HUES48 (cell line): Measurements from ENCODE around the gene GPX4.
"Not testable (repeated sequence)": the region's sequence is repeated elsewhere in the genome, so short reads cannot be mapped to it uniquely, and the experiment has no call there.

Experiments
- H3K27ac ChIP-seq: one replicate; pipeline ENCODE4 v1.7.0; 2013; ENCODE audit warnings: low read depth, low read length, inconsistent platforms
- H3K27me3 ChIP-seq: 2 replicates; pipeline ENCODE4 v1.6.1; 2013; ENCODE audit warnings: mild to moderate bottlenecking, low read length; ENCODE audit not compliant: control insufficient read depth, insufficient read depth
- H3K36me3 ChIP-seq: 2 replicates; pipeline ENCODE4 v1.6.1; 2013; ENCODE audit warnings: low read length; ENCODE audit not compliant: control insufficient read depth, insufficient read depth
- H3K4me1 ChIP-seq: 2 replicates; pipeline ENCODE4 v1.6.1; 2013; ENCODE audit warnings: mild to moderate bottlenecking, low read length; ENCODE audit not compliant: control insufficient read depth, insufficient read depth
- H3K4me3 ChIP-seq: 2 replicates; pipeline ENCODE4 v1.5.1; 2013; ENCODE audit warnings: mild to moderate bottlenecking, low read depth, low read length
- H3K9ac ChIP-seq: 2 replicates; pipeline ENCODE4 v1.6.1; 2013; ENCODE audit warnings: mild to moderate bottlenecking, low read depth, low read length, moderate library complexity
- H3K9me3 ChIP-seq: 2 replicates; pipeline ENCODE4 v1.6.1; 2013; ENCODE audit warnings: low read length; ENCODE audit not compliant: control insufficient read depth, insufficient read depth

Gene GPX4

GRCh38 chr19:1122021-1122971, 18.5 kb downstream of the GPX4 start:
- Histone ChIP-seq H3K4me1 (no peaks in the 10 kb centered on the region), H3K4me3 (no peak overlapping the region), H3K36me3 (peaks cover 55% of the 10 kb centered on the region), H3K27ac (no peak overlapping the region), H3K9me3 (no peaks in the 10 kb centered on the region), H3K27me3 (no peaks in the 10 kb centered on the region), H3K9ac (no peak overlapping the region)

- H3K27ac ChIP-seq, result no peak overlapping the region
- no peak overlapping the region for H3K9ac ChIP-seq
- no peaks in the 10 kb centered on the region for H3K9me3 ChIP-seq
- no peak overlapping the region for H3K4me3 ChIP-seq
- peaks cover 54% of the 10 kb centered on the region for H3K36me3 ChIP-seq
- no peaks in the 10 kb centered on the region for H3K4me1 ChIP-seq
- no peaks in the 10 kb centered on the region for H3K27me3 ChIP-seq
These were observed 19.2 kb downstream of the GPX4 start for GRCh38 chr19:1122972-1123363.

GRCh38 chr19:1123381-1123780, 19.6 kb downstream of the GPX4 start:
- H3K27ac ChIP-seq, result no peak overlapping the region
- H3K4me3 ChIP-seq, result no peak overlapping the region
- no peak overlapping the region for H3K9ac ChIP-seq
- H3K4me1 ChIP-seq, result no peaks in the 10 kb centered on the region
- H3K36me3 ChIP-seq, result peaks cover 54% of the 10 kb centered on the region
- no peaks in the 10 kb centered on the region for H3K27me3 ChIP-seq
- H3K9me3 ChIP-seq, result no peaks in the 10 kb centered on the region

- H3K4me1 ChIP-seq, result no peaks in the 10 kb centered on the region
- H3K9ac ChIP-seq, result no peak overlapping the region
- no peak overlapping the region for H3K27ac ChIP-seq
- peaks cover 47% of the 10 kb centered on the region for H3K36me3 ChIP-seq
- H3K27me3 ChIP-seq, result no peaks in the 10 kb centered on the region
- H3K9me3 ChIP-seq, result no peaks in the 10 kb centered on the region
- no peak overlapping the region for H3K4me3 ChIP-seq
These were observed 20.3 kb downstream of the GPX4 start for GRCh38 chr19:1123885-1124677.

GRCh38 chr19:1125601-1126467, 22.0 kb downstream of the GPX4 start:
- peaks cover 30% of the 10 kb centered on the region for H3K36me3 ChIP-seq
- no peak overlapping the region for H3K27ac ChIP-seq

GRCh38 chr19:1126984-1127760, 23.4 kb downstream of the GPX4 start:
- Histone ChIP-seq H3K36me3 (peaks cover 20% of the 10 kb centered on the region), H3K9ac (no peak overlapping the region), H3K27me3 (no peaks in the 10 kb centered on the region), H3K9me3 (no peaks in the 10 kb centered on the region), H3K4me3 (no peak overlapping the region), H3K27ac (no peak overlapping the region), H3K4me1 (peaks cover 6% of the 10 kb centered on the region; the same call in 1 of the 2 replicates)

More at GRCh38 chr19:1125601-1126467, 22.0 kb downstream of the GPX4 start:
- H3K4me1 ChIP-seq, result no peaks in the 10 kb centered on the region
- H3K27me3 ChIP-seq, result no peaks in the 10 kb centered on the region
- H3K9me3 ChIP-seq, result no peaks in the 10 kb centered on the region
- no peak overlapping the region for H3K4me3 ChIP-seq
- no peak overlapping the region for H3K9ac ChIP-seq

- no peaks in the 10 kb centered on the region for H3K27me3 ChIP-seq
- H3K36me3 ChIP-seq, result peaks cover 20% of the 10 kb centered on the region; the same call in 1 of the 2 replicates
- peaks cover 8% of the 10 kb centered on the region; the same call in 1 of the 2 replicates for H3K4me1 ChIP-seq
- no peak overlapping the region for H3K9ac ChIP-seq
- no peak overlapping the region for H3K27ac ChIP-seq
- H3K9me3 ChIP-seq, result no peaks in the 10 kb centered on the region
- H3K4me3 ChIP-seq, result no peak overlapping the region
These were observed 24.3 kb downstream of the GPX4 start for GRCh38 chr19:1128106-1128505.

GRCh38 chr19:1129084-1129483, 25.3 kb downstream of the GPX4 start:
- not testable (repeated sequence) for H3K4me1 ChIP-seq, H3K4me3 ChIP-seq, H3K27me3 ChIP-seq, H3K27ac ChIP-seq, H3K9me3 ChIP-seq, H3K9ac ChIP-seq
- H3K36me3 ChIP-seq, result peaks cover 17% of the 10 kb centered on the region; the same call in 1 of the 2 replicates

GRCh38 chr19:1129535-1129934, 25.7 kb downstream of the GPX4 start:
- H3K27me3 ChIP-seq, result no peaks in the 10 kb centered on the region
- no peak overlapping the region for H3K9ac ChIP-seq
- H3K4me3 ChIP-seq, result no peak overlapping the region
- H3K27ac ChIP-seq, result no peak overlapping the region
- H3K36me3 ChIP-seq, result peaks cover 17% of the 10 kb centered on the region; the same call in 1 of the 2 replicates
- no peaks in the 10 kb centered on the region for H3K9me3 ChIP-seq
- H3K4me1 ChIP-seq, result peaks cover 8% of the 10 kb centered on the region; the same call in 1 of the 2 replicates
